K562 (cell line): Measurements from ENCODE around the gene TLX2. TPM values are rescaled to one million over a fixed set of nuclear protein-coding genes. Genes with fewer than 3 reads are reported as not detected.

Experiments
- BRCA1 ChIP-seq, 2 experiments: fragments of 450-650 bp in 1 of 2; sonication (generic) in 1 of 2; formaldehyde crosslinking in 1 of 2; IDR thresholded peaks; 2 replicates each; pipeline versions ENCODE4 v1.5.0 to v1.6.1; 2017 to 2020; ENCODE audit warnings: mild to moderate bottlenecking in 1 of 2, missing genetic modification reagents in 1 of 2
- CHAMP1 ChIP-seq: fragments of 450-650 bp; IDR thresholded peaks from 2 replicates; pipeline ENCODE4 v1.6.1; 2016; ENCODE audit warnings: mild to moderate bottlenecking
- FOXP1 ChIP-seq: sonication (generic); formaldehyde crosslinking; IDR thresholded peaks from 2 replicates; pipeline ENCODE4 v1.8.0; 2022; ENCODE audit warnings: mild to moderate bottlenecking, missing genetic modification reagents
- HDAC3 ChIP-seq: fragments of 450-650 bp; IDR thresholded peaks from 2 replicates; pipeline ENCODE4 v1.6.1; 2018; ENCODE audit warnings: borderline replicate concordance, mild to moderate bottlenecking, moderate library complexity; ENCODE audit not compliant: partially characterized antibody
- HDAC8 ChIP-seq: fragments of 450-650 bp; IDR thresholded peaks from 2 replicates; pipeline ENCODE4 v1.6.1; 2016; ENCODE audit warnings: mild to moderate bottlenecking, missing genetic modification characterization, moderate library complexity, missing compliant biosample characterization
- MEF2D ChIP-seq: conservative IDR thresholded peaks from 2 replicates; pipeline ENCODE4 v1.6.1; 2016; ENCODE audit warnings: low read depth, missing genetic modification characterization, missing compliant biosample characterization
- NEUROD1 ChIP-seq: fragments of 150-350 bp; IDR thresholded peaks from 2 replicates; pipeline ENCODE4 v1.6.1; 2014; ENCODE audit warnings: borderline replicate concordance, low read length, low read depth; ENCODE audit not compliant: partially characterized antibody
- PYGO2 ChIP-seq: fragments of 450-650 bp; IDR thresholded peaks from 2 replicates; pipeline ENCODE4 v1.6.1; 2016; ENCODE audit warnings: mild to moderate bottlenecking, missing genetic modification characterization, moderate library complexity, missing compliant biosample characterization
- TCF7L2 ChIP-seq: fragments of 150-350 bp; IDR thresholded peaks from 2 replicates; pipeline ENCODE4 v1.6.1; 2016; ENCODE audit warnings: low read depth, mild to moderate bottlenecking, low read length, moderate library complexity
- TRIM25 ChIP-seq: fragments of 450-650 bp; IDR thresholded peaks from 2 replicates; pipeline ENCODE4 v1.7.0; 2016; ENCODE audit warnings: borderline replicate concordance
- YBX1 ChIP-seq: fragments of 450-650 bp; IDR thresholded peaks from 2 replicates; pipeline ENCODE4 v1.7.1; 2016; ENCODE audit warnings: mild to moderate bottlenecking
- ZHX1 ChIP-seq: fragments of 150-350 bp; conservative IDR thresholded peaks from 2 replicates; pipeline ENCODE4 v1.6.1; 2014; ENCODE audit warnings: low read length
- ZNF507 ChIP-seq: conservative IDR thresholded peaks from 2 replicates; pipeline ENCODE4 v1.6.1; 2017; ENCODE audit warnings: missing genetic modification characterization, missing compliant biosample characterization
- ZNF57 ChIP-seq: fragments of 450-650 bp; formaldehyde crosslinking; IDR thresholded peaks from 2 replicates; pipeline ENCODE4 v1.4.0; 2020; ENCODE audit warnings: mild to moderate bottlenecking, moderate library complexity
- ZNF639 ChIP-seq, 2 experiments: fragments of 200-800 bp in 1 of 2; sonication (Bioruptor generic) in 1 of 2; sonication (generic) in 1 of 2; formaldehyde crosslinking in 1 of 2; IDR thresholded peaks in 1 of 2; conservative IDR thresholded peaks in 1 of 2; 2 replicates each; pipeline versions ENCODE4 v1.5.0 to v1.6.1; 2016 to 2020; ENCODE audit warnings: missing compliant biosample characterization in 1 of 2, missing genetic modification characterization in 1 of 2, missing genetic modification reagents in 1 of 2
- polyA plus RNA-seq, 8 experiments: library from polyadenylated mRNA; depleted of rRNA in 4 of 8; stranded (reverse) in 5 of 8; unstranded in 3 of 8; fragments of >200 nt; fragmentation: Nextera tagmentation in 2 of 8; fragmentation: Illumina TruSeq in 1 of 8; extraction: Ambion mirVana in 2 of 8; extraction: Trizol in 1 of 8; gene quantifications; 2 replicates each; pipeline versions ENCODE4 v1.2.1 to v1.2.3, GENCODE V29; 2011 to 2014; ENCODE audit warnings: inconsistent platforms in 1 of 8, missing spikeins in 1 of 8
- total RNA-seq, 7 experiments: library from RNA; depleted of rRNA in 6 of 7; stranded (reverse); fragments of >200 nt in 6 of 7; fragmentation: Illumina TruSeq in 2 of 7; extraction: Trizol in 2 of 7; gene quantifications; 2 replicates each; pipeline versions ENCODE4 v1.2.1 to v1.2.3, GENCODE V29; 2011 to 2021; ENCODE audit warnings: low replicate concordance in 1 of 7

The TLX2 gene
- total and polyA plus RNA-seq, 9 of the 15 experiments (the other 6 are each of a cell fraction or from before 2014, with no cell fraction given): not detected

GRCh38 chr2:74548900-74549826, 34.9 kb downstream of the TLX2 start (continued):
- TF ChIP-seq ZHX1 (no peak), ZNF639 (CRISPR knock-in tag; conservative IDR thresholded peaks at IDR 0.05 in 1 of 2, IDR thresholded peaks at IDR 0.05 in 1 of 2) (no peak), PYGO2 (tag) (no peak), HDAC3 (no peak), NEUROD1 (peak; percentile 16), YBX1 (no peak), ZNF507 (tag) (no peak), TRIM25 (no peak), CHAMP1 (no peak), MEF2D (tag) (no peak), ZNF57 (CRISPR knock-in tag) (no peak), BRCA1 (IDR thresholded peaks at IDR 0.05) (no peak), BRCA1 (CRISPR knock-in tag; IDR thresholded peaks at IDR 0.05) (no peak), FOXP1 (no peak), HDAC8 (tag) (no peak), TCF7L2 (no peak)
